Progenitor cell of endocrine pancreas (in vitro differentiated cells): ENCODE measurements around the gene KLK5. TPM values are rescaled to one million over a fixed set of nuclear protein-coding genes. Genes with fewer than 3 reads are reported as not detected.

Source experiments
- DNase-seq: peaks from one replicate; pipeline ENCODE4 v3.0.0; 2021; ENCODE audit warnings: low spot score; ENCODE audit not compliant: unreplicated experiment
- H3K27ac Mint-ChIP-seq: 2 replicates; pipeline ENCODE4 v1.8.0; 2021; ENCODE audit warnings: mild to moderate bottlenecking, moderate library complexity, mixed read lengths
- H3K27me3 Mint-ChIP-seq: 2 replicates; pipeline ENCODE4 v1.8.0; 2021; ENCODE audit warnings: mixed read lengths
- H3K36me3 Mint-ChIP-seq: 2 replicates; pipeline ENCODE4 v1.8.0; 2022; ENCODE audit warnings: mixed read lengths; ENCODE audit not compliant: insufficient read depth
- H3K4me1 Mint-ChIP-seq: 2 replicates; pipeline ENCODE4 v1.8.0; 2021; ENCODE audit warnings: low read depth, mixed read lengths
- H3K4me3 Mint-ChIP-seq: 2 replicates; pipeline ENCODE4 v1.8.0; 2021; ENCODE audit warnings: low read depth, mild to moderate bottlenecking, moderate library complexity, mixed read lengths
- H3K9me3 Mint-ChIP-seq: 2 replicates; pipeline ENCODE4 v1.8.0; 2021; ENCODE audit warnings: low read depth, mixed read lengths
- CTCF ChIP-seq: fragments of 200-600 bp; sonication (generic); IDR thresholded peaks from one replicate; pipeline ENCODE4 v1.5.0; 2021; ENCODE audit warnings: antibody characterized with exemption, mild to moderate bottlenecking; ENCODE audit not compliant: unreplicated experiment
- long read RNA-seq: library from polyadenylated mRNA; unstranded; transcript quantifications from one replicate; pipeline ENCODE4 v2.0.0, GENCODE V29; 2020
- total RNA-seq: library from RNA; stranded (reverse); gene quantifications from 2 replicates; pipeline ENCODE4 v1.2.1, GENCODE V29; 2021

Gene KLK5
- not detected in 2 replicates for total RNA-seq
- long read RNA-seq, result 0 reads

- no peak for DNase-seq
- Mint-ChIP-seq H3K4me3 (no peak within 1 kb of the TSS), H3K9me3 (no peaks in the 10 kb centered on the region), H3K27me3 (peaks cover 38% of the 10 kb centered on the region), H3K27ac (no peak within 1 kb of the TSS), H3K36me3 (no peaks in the 10 kb centered on the region), H3K4me1 (no peaks in the 10 kb centered on the region)
- no peak for TF ChIP-seq CTCF
These were observed at the start of gene KLK5 for GRCh38 chr19:50952910-50953309. KLK5 (minus strand) TSS chr19:50953038; CDS start chr19:50952657, 381 bp downstream.

GRCh38 chr19:51002089-51002532 is 49.3 kb upstream of the KLK5 start:
- TF ChIP-seq CTCF, result no peak
- no peak overlapping the region for H3K4me3 Mint-ChIP-seq
- H3K27me3 Mint-ChIP-seq, result peaks cover 64% of the 10 kb centered on the region
- no peak for DNase-seq
- H3K4me1 Mint-ChIP-seq, result peaks cover 11% of the 10 kb centered on the region
- no peaks in the 10 kb centered on the region for H3K36me3 Mint-ChIP-seq
- H3K9me3 Mint-ChIP-seq, result no peaks in the 10 kb centered on the region
- H3K27ac Mint-ChIP-seq, result no peak overlapping the region

GRCh38 chr19:51001515-51001914 is 48.7 kb upstream of the KLK5 start, which contains the start of gene KLK8:
KLK8 (minus strand) TSS chr19:51001604; CDS start chr19:51001167, 437 bp downstream.
- no peaks in the 10 kb centered on the region for H3K36me3 Mint-ChIP-seq
- DNase-seq, result no peak

GRCh38 chr19:51000981-51001380 is 48.1 kb upstream of the KLK5 start:
- no peak overlapping the region for H3K4me3 Mint-ChIP-seq
- peaks cover 58% of the 10 kb centered on the region for H3K27me3 Mint-ChIP-seq
- H3K36me3 Mint-ChIP-seq, result no peaks in the 10 kb centered on the region
- H3K27ac Mint-ChIP-seq, result peak overlapping the region; percentile 45
- H3K9me3 Mint-ChIP-seq, result no peaks in the 10 kb centered on the region
- DNase-seq, result no peak
- no peak for TF ChIP-seq CTCF
- H3K4me1 Mint-ChIP-seq, result peaks cover 11% of the 10 kb centered on the region

More at GRCh38 chr19:51001515-51001914, 48.7 kb upstream of the KLK5 start, which contains the start of gene KLK8:
- peaks cover 63% of the 10 kb centered on the region for H3K27me3 Mint-ChIP-seq
- no peak for TF ChIP-seq CTCF
- H3K27ac Mint-ChIP-seq, result peak within 1 kb of the TSS; percentile 45
- H3K4me1 Mint-ChIP-seq, result peaks cover 11% of the 10 kb centered on the region
- H3K9me3 Mint-ChIP-seq, result no peaks in the 10 kb centered on the region
- H3K4me3 Mint-ChIP-seq, result no peak within 1 kb of the TSS

- Mint-ChIP-seq H3K27ac (no peak overlapping the region), H3K27me3 (peaks cover 54% of the 10 kb centered on the region), H3K4me3 (no peak overlapping the region), H3K36me3 (no peaks in the 10 kb centered on the region), H3K4me1 (peaks cover 11% of the 10 kb centered on the region), H3K9me3 (no peaks in the 10 kb centered on the region)
- no peak for DNase-seq
- TF ChIP-seq CTCF, result no peak
These were observed 47.6 kb upstream of the KLK5 start for GRCh38 chr19:51000426-51000825.
